Measurements from ENCODE around the gene ZNF117. TPM values are rescaled to one million over a fixed set of nuclear protein-coding genes. Genes with fewer than 3 reads are reported as not detected.

ZNF117 gene
- total and polyA plus RNA-seq, 9 of the 15 experiments (the other 6 are each of a cell fraction or from before 2014, with no cell fraction given): 2.5 to 18.9 (median 14.1) TPM

GRCh38 chr7:64965594-64965993 lies 25.2 kb downstream of the ZNF117 start (continued):
- TF ChIP-seq ZNF318 (IDR thresholded peaks at IDR 0.05; ENCODE audit: borderline replicate concordance in 1 of 2, low read depth in 1 of 2) (no peak), C11orf30 (IDR thresholded peaks at IDR 0.05; ENCODE audit: low read depth) (peak; percentile 34; the same call in 1 of the 2 replicates), NFYB (IDR thresholded peaks at IDR 0.05; ENCODE audit: extremely low read depth, insufficient read length) (no peak), ZNF239 (CRISPR knock-in tag; IDR thresholded peaks at IDR 0.05) (no peak), CEBPG (CRISPR knock-in tag; IDR thresholded peaks at IDR 0.05) (no peak), CEBPG (tag; conservative IDR thresholded peaks at IDR 0.05 in 1 of 2, IDR thresholded peaks at IDR 0.05 in 1 of 2) (no peak), PTRF (tag; IDR thresholded peaks at IDR 0.05) (no peak), NR4A1 (CRISPR knock-in tag; IDR thresholded peaks at IDR 0.05) (no peak), NR4A1 (tag; IDR thresholded peaks at IDR 0.05) (no peak), ZNF766 (CRISPR knock-in tag; conservative IDR thresholded peaks at IDR 0.05) (no peak), ADNP (tag; IDR thresholded peaks at IDR 0.05) (no peak), MAFG (tag; conservative IDR thresholded peaks at IDR 0.05) (0 out of 2 replicates have a peak, but pooled peaks have one; percentile 34), TCF15 (CRISPR knock-in tag; IDR thresholded peaks at IDR 0.05) (no peak), TCF3 (CRISPR knock-in tag; IDR thresholded peaks at IDR 0.05) (no peak), KLF13 (tag; IDR thresholded peaks at IDR 0.05; ENCODE audit: borderline replicate concordance, low read depth) (no peak), ZNF75A (CRISPR knock-in tag; IDR thresholded peaks at IDR 0.05) (no peak), ZNF282 (CRISPR knock-in tag; IDR thresholded peaks at IDR 0.05) (no peak), ARNT (IDR thresholded peaks at IDR 0.05) (no peak), ILF3 (IDR thresholded peaks at IDR 0.05; ENCODE audit: borderline replicate concordance) (no peak), ZNF121 (CRISPR knock-in tag; conservative IDR thresholded peaks at IDR 0.05) (no peak), BDP1 (IDR thresholded peaks at IDR 0.05; ENCODE audit: insufficient read depth, insufficient read length) (no peak)

Measured in K562 (cell line).